Muscle of arm (tissue), 12 donors: Measurements from ENCODE around the gene SERPINA12. TPM values are rescaled to one million over a fixed set of nuclear protein-coding genes. Genes with fewer than 3 reads are reported as not detected.

Source experiments
- DNase-seq: peaks from one replicate; pipeline ENCODE4 v3.0.0-alpha.2; 2013
- polyA plus RNA-seq, 12 donors: library from polyadenylated mRNA; unstranded; fragments of 120-200 nt; gene quantifications; one replicate each; pipeline ENCODE4 v1.2.1, GENCODE V29; 2013; ENCODE audit not compliant: insufficient read length in 12 of 12

The SERPINA12 gene
- polyA plus RNA-seq, 12 donors, result not detected

GRCh38 chr14:94466706-94467370 is 42.4 kb downstream of the SERPINA12 start:
- no peak for DNase-seq

- no peak for DNase-seq
Observed at GRCh38 chr14:94465042-94465441, 44.2 kb downstream of the SERPINA12 start.

- no peak for DNase-seq
Observed at GRCh38 chr14:94464290-94464689, 45.0 kb downstream of the SERPINA12 start.

DNA sequence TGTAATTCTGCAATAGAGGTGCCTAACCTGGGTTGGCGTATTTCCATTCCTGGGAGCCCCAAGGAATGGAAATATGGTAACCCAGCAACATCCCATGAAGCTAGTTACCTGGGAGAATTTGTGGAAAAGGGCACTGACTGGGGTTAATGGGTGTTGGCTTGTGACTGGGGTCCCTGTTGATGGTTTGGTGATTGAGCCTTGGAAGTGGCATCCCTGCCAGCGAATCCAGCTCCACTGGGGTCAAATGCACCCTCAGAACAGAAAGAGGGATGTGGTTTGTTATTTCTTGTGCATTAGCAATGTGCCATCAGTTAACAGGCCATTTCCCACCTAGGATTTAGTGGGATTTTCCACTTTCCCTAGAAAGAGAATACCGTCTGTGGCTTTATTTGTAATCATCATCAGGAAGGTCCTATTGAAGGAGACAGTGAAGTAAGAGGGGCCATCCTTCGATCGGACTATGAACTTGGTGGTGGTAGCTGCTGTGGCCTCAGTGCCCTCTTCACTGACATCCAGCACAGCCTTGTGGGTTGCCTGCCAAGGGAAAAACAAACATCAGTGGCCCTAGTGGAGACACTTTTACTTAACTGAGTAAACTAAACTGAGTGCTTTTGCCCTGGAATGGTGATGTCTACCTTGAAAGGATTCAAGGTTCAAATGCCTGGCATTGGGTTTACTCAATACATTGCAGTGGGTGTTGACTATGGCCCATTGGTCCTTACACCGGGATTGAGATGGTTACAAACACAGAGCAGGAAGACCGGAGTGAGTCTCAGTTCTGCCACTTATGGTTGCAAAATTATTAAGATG is 46.3 kb downstream of the SERPINA12 start:
- no peak for DNase-seq

- DNase-seq, result no peak
Observed at GRCh38 chr14:94462219-94462551, 47.1 kb downstream of the SERPINA12 start.

GRCh38 chr14:94461526-94462218 is 47.6 kb downstream of the SERPINA12 start:
- DNase-seq, result no peak

GRCh38 chr14:94460631-94461416 is 48.4 kb downstream of the SERPINA12 start:
- DNase-seq, result no peak

DNA sequence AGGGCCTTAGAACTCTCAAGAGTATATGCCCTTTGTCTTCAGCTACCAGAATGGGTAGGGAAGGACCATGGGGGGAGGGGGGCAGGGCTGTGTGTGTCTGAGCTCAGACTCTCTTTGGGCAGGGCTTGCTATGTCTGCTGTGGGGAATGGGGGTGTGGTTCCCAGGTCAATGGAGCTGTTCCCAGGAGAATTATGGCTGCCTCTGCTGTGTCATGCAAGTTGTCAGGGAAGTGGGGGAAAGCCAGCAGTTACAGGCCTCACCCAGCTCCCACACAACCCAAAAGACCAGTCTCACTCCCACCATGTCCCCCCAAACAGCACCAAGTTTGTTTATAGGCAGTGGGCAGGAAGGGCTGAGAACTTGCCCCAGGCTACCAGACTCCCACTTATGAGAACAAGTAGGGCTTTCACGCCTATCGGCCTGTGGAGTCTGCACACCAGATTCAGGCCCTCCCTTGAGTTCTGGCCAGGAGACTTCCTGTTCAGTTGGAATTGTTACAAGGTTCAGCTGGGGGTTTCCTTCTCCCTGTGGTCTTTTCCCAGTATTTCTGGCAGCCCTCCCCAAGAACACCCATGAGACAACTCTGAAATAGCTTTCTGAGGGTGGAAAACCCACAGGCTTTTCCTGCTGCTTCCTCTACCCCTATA is 50.6 kb downstream of the SERPINA12 start:
- DNase-seq, result peak; percentile 0

DNA sequence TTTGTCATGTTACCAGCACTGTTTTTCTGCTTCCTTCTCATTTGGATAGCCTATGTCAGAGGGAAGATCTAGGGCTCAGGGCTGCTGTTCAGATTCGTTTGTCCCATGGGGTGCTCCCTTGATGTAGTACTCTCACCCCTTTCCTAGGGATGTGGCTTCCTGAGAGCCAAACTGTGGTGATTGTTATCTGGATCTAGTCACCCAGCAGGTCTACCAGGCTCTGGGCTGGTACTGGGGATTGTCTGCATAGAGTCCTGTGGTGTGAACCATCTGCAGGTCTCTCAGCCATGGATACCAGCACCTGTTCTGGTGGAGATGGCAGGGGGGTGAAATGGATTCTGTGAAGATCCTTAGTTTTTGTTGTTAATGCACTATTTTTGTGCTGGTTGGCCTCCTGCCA is 51.2 kb downstream of the SERPINA12 start:
- DNase-seq, result no peak

DNA sequence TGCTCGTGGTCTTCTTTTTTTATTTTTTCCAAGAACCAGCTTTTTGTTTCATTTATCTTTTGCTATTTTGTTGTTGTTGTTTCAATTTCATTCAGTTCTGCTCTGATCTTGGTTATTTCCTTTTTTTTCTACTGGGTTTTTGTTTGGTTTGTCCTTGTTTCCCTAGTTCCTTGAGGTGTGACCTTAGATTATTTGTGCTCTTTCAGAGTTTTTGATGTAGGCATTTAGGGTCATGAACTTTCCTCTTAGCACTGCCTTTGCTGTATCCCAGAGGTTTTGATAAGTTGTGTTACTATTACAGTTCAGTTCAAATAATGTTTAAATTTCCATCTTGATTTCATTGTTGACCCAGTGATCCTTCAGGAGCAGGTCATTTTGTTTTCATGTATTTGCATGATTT is 53.3 kb downstream of the SERPINA12 start:
- DNase-seq, result no peak

GRCh38 chr14:94451826-94452225 is 57.4 kb downstream of the SERPINA12 start:
- no peak for DNase-seq

DNA sequence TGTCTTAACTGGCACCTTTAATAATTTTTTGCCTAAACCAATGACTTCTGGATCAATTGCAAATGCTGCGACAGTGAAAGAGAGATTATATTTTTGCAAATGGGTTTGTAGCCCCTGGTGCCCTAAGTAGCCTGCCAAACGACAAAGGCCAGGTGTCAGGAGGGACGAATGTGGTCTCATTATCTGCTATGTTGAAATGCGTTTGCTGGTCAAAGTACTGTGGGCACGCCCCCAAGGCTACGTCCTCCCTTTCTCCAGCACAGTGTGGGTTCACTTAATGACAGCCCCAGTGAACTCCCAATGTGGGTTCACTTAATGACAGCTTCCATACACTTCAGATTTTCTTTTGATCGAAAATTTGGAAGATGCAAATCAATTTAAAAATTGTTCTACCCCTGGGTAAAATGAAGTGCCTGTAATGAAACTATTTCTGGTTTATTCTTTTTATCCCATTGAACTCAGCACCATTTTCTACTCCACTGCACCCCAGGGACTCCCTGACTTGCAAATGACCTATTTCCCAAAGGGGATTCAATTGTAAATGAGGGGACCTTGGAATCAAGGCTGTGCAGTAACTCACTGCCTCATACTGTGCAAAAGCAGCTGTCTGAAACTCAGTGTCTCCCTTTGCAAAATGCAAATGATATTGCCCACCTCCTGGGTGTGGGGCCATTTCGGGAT is 58.0 kb downstream of the SERPINA12 start:
- DNase-seq, result no peak

GRCh38 chr14:94450722-94451090 is 58.6 kb downstream of the SERPINA12 start:
- no peak for DNase-seq

GRCh38 chr14:94449930-94450329 is 59.3 kb downstream of the SERPINA12 start:
- DNase-seq, result no peak

DNA sequence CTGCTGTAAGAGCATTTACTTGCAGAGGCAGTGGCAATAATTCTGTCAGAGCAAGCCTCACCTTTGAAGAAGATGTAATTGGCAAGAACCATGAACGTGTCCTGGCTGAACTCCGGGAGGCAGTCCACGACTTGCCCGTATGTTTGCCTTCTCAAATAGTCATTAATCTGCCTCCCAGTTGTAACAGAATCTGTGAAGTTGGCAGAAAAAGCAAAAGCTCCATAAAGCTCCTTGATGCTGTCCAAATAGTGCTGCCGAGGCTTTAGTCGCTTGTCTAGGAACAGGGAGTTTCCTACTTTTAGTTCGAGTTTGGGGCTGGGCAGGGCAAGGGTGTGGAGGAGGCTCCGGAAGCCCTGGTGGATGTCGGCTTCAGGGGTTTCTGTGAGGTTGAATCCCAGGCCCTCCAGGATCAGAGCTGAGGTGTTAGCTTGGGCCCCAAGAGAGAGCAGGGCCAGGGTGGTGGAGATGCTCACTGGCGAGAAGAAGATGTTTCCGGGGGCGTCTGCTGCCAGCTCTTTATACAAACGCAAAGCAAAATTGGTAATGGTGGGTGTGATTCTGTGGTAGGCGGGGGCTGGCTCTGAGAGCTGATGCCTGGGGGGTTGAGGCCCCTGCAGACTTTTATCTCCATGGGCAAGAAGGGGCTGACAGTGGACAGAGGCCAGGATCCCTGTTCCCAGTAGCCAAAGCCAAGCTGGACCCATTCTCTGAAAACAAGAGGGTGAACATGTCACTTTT is 61.0 kb downstream of the SERPINA12 start:
- DNase-seq, result no peak

GRCh38 chr14:94447206-94447605 is 62.1 kb downstream of the SERPINA12 start:
- DNase-seq, result no peak

- DNase-seq, result no peak
Observed at GRCh38 chr14:94446126-94446525, 63.1 kb downstream of the SERPINA12 start.

DNA sequence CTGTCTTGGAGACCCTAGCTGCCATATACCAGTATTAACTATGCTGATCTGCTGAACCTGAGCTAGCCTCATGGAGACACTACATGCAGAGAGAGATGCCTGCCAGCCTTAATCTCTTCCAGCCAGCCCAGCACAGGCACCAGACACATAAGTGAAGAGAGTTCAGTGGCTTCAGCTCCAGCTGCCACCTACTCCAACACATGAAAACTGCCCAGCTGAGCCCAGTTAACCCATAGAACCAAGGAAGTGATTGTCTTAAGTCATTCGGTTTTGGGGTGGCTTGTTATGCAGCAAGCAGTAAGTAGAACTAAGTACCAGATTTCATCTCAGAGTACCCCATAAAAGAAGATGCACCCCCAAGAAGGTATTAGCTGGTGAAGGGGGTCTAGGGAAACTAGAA is 64.3 kb downstream of the SERPINA12 start:
- no peak for DNase-seq

- no peak for DNase-seq
Observed at GRCh38 chr14:94441531-94442205, 67.6 kb downstream of the SERPINA12 start.

GRCh38 chr14:94441130-94441529 is 68.1 kb downstream of the SERPINA12 start:
- DNase-seq, result no peak
